OCI-LY7 (cell line): ENCODE data around the gene RNF41. TPM values are rescaled to one million over a fixed set of nuclear protein-coding genes. Genes with fewer than 3 reads are reported as not detected.

Experiments used
- BruUV-seq: library from RNA; stranded (reverse); fragments of 400-500 nt; replicated peaks from 2 replicates; lab custom pipeline; 2021; lab: Mats Ljungman, UMichigan
- CTCF ChIA-PET: fragments of 300-600 bp; sonication (Branson Sonifier 250); formaldehyde crosslinking; loops from one replicate; lab custom pipeline; 2022; ENCODE audit warnings: antibody characterized with exemption; ENCODE audit not compliant: unreplicated experiment; lab: Charles Lee
- POLR2A ChIA-PET: fragments of 300-600 bp; sonication (Branson Sonifier 250); formaldehyde crosslinking; loops from one replicate; lab custom pipeline; 2022; ENCODE audit warnings: antibody characterized with exemption; lab: Charles Lee
- DNase-seq: peaks from one replicate; pipeline ENCODE4 v3.0.0-alpha.2; 2015; ENCODE audit warnings: low spot score
- H2AFZ ChIP-seq: fragments of 200-600 bp; sonication (generic), shearing (Covaris generic); 2 replicates; pipeline ENCODE4 v1.6.1; 2014; ENCODE audit warnings: mild to moderate bottlenecking, antibody characterized with exemption, low read length, moderate library complexity
- H3K27ac ChIP-seq: fragments of 200-600 bp; sonication (generic); 2 replicates; pipeline ENCODE4 v1.5.1; 2014; ENCODE audit warnings: mixed run types, low read depth, mild to moderate bottlenecking, moderate library complexity, low read length, inconsistent platforms; ENCODE audit not compliant: poor library complexity, severe bottlenecking
- H3K36me3 ChIP-seq: fragments of 200-600 bp; sonication (generic); 2 replicates; pipeline ENCODE4 v1.6.1; 2014; ENCODE audit warnings: mild to moderate bottlenecking, antibody characterized with exemption, low read length, moderate library complexity, mixed read lengths; ENCODE audit not compliant: insufficient read depth
- H3K4me1 ChIP-seq: fragments of 200-600 bp; sonication (generic); 2 replicates; pipeline ENCODE4 v1.5.1; 2014; ENCODE audit warnings: mild to moderate bottlenecking, low read length; ENCODE audit not compliant: insufficient read depth, poor library complexity, severe bottlenecking
- H3K4me2 ChIP-seq: fragments of 200-600 bp; sonication (generic); 2 replicates; pipeline ENCODE4 v1.6.1; 2014; ENCODE audit warnings: mild to moderate bottlenecking, low read length
- H3K4me3 ChIP-seq: fragments of 200-600 bp; sonication (generic); 2 replicates; pipeline ENCODE4 v1.5.1; 2014; ENCODE audit warnings: mild to moderate bottlenecking, low read depth, low read length; ENCODE audit not compliant: poor library complexity, severe bottlenecking
- H3K79me2 ChIP-seq: fragments of 200-600 bp; sonication (generic); 2 replicates; pipeline ENCODE4 v1.6.1; 2016; ENCODE audit warnings: low read depth, mild to moderate bottlenecking, low read length, moderate library complexity, mixed read lengths; ENCODE audit not compliant: insufficient read depth
- H3K9me2 ChIP-seq: fragments of 200-600 bp; sonication (generic); 2 replicates; pipeline ENCODE4 v1.6.1; 2016; ENCODE audit warnings: mild to moderate bottlenecking, low read length, mixed read lengths; ENCODE audit not compliant: insufficient read depth
- H3K9me3 ChIP-seq: fragments of 200-600 bp; sonication (generic); 2 replicates; pipeline ENCODE4 v1.6.1; 2014; ENCODE audit warnings: mild to moderate bottlenecking, mixed run types, low read length, mixed read lengths
- H4K20me1 ChIP-seq: fragments of 200-600 bp; sonication (generic); 2 replicates; pipeline ENCODE4 v1.6.1; 2014; ENCODE audit warnings: mild to moderate bottlenecking, antibody characterized with exemption, low read length, moderate library complexity, mixed read lengths; ENCODE audit not compliant: insufficient read depth
- CTCF ChIP-seq: fragments of 200-600 bp; sonication (generic); conservative IDR thresholded peaks from 2 replicates; pipeline ENCODE4 v1.5.1; 2014; ENCODE audit warnings: mild to moderate bottlenecking, antibody characterized with exemption, low read length, moderate library complexity, mixed read lengths
- EZH2phosphoT487 ChIP-seq: fragments of 200-600 bp; sonication (generic); IDR thresholded peaks from 2 replicates; pipeline ENCODE4 v1.6.1; 2018; ENCODE audit warnings: low read depth, borderline replicate concordance, mild to moderate bottlenecking, mixed run types, antibody characterized with exemption, low read length, moderate library complexity, mixed read lengths
- intact Hi-C: fragments of 100-400 bp; cut with micrococcal nuclease; formaldehyde crosslinking; loops from one replicate; pipeline ENCODE4 v1.10.0; 2022; ENCODE audit not compliant: unreplicated experiment
- total RNA-seq, 2 experiments: library from RNA; depleted of rRNA in 1 of 2; stranded (reverse); fragments of >200 nt in 1 of 2; shearing (Covaris generic) in 1 of 2; gene quantifications; 2 replicates each; pipeline ENCODE4 v1.2.3, GENCODE V29; 2014 to 2022

Gene RNF41
- total RNA-seq, 2 experiments from 2014 or later = 43.7 to 76.1 TPM

GRCh38 chr12:56253091-56253490, 31.4 kb upstream of the RNF41 start:
- CTCF ChIA-PET = no interaction called here
- Histone ChIP-seq H3K4me2 (no peak overlapping the region), H2AFZ (no peak overlapping the region), H3K4me3 (no peak overlapping the region), H3K36me3 (peaks cover 77% of the 10 kb centered on the region), H4K20me1 (0 out of 2 replicates have a peak, but pooled peaks cover 5% of the 10 kb centered on the region), H3K9me2 (no peaks in the 10 kb centered on the region), H3K79me2 (peaks cover 17% of the 10 kb centered on the region; the same call in 1 of the 2 replicates), H3K9me3 (no peaks in the 10 kb centered on the region), H3K27ac (no peak overlapping the region), H3K4me1 (peaks cover 11% of the 10 kb centered on the region)
- no peak for TF ChIP-seq EZH2phosphoT487
- no peak for TF ChIP-seq CTCF
- intact Hi-C loops = no loop called here
- DNase-seq = no peak
- no TSS peak for BruUV-seq
- POLR2A ChIA-PET = no interaction called here

DNA sequence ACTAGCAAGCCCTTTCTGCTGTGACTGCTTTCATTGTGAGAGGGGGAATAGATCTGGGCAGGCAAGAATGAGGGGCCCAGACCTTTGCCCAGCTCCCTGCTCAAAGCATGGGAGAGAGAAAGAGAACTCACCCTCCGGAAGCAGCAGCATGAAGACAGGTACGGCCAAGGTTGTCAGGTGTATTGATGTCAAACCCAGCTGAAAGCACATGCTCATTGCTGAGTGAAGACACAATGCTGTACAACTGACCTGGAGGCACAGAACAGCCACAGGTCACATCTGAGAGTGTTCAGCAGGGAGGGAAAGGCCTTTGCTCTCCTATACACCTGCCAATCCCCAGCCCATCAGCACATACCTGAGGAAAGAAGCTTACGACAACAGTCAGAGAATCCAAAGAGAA, 30.9 kb upstream of the RNF41 start:
- no peak overlapping the region for H3K27ac ChIP-seq
- no peak for TF ChIP-seq EZH2phosphoT487
- no peak for TF ChIP-seq CTCF
- ChIA-PET POLR2A (no interaction called here), CTCF (interaction anchor here (0.5 kb wide), 1 partner anchor 14 kb away, joined by 9 read pairs; no protein-coding TSS in a partner anchor)
- no peaks in the 10 kb centered on the region for H3K9me3 ChIP-seq
- no peak overlapping the region for H2AFZ ChIP-seq
- H3K9me2 ChIP-seq = no peaks in the 10 kb centered on the region
- peaks cover 81% of the 10 kb centered on the region for H3K36me3 ChIP-seq
- H4K20me1 ChIP-seq = 0 out of 2 replicates have a peak, but pooled peaks cover 5% of the 10 kb centered on the region
- intact Hi-C loops = no loop called here
- peaks cover 15% of the 10 kb centered on the region; the same call in 1 of the 2 replicates for H3K79me2 ChIP-seq
- DNase-seq = no peak
- no peak overlapping the region for H3K4me3 ChIP-seq
- H3K4me2 ChIP-seq = no peak overlapping the region
- no TSS peak for BruUV-seq
- peaks cover 11% of the 10 kb centered on the region for H3K4me1 ChIP-seq

DNA sequence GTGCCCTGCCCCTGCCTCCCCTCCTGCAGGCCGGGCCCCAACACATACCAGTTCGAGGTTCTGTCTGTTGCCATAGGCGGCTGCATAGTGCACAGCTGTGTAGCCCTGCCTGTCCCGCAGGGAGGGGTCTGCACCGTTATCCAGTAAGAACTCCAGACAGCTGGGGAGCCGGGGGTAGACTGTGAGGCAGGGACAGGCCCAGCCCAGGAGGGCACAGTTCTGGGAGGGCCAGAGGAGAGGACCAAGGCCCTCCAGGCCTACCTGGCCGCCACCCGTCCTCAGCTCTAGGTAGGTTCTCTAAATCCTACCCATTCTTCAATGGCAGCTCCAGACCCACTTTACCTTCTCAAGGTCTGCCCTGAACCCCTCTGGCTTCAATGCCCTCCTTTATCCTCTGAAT, 27.0 kb upstream of the RNF41 start:
- H3K9me3 ChIP-seq = no peaks in the 10 kb centered on the region
- no peak for DNase-seq
- no peak for TF ChIP-seq EZH2phosphoT487
- no peak for TF ChIP-seq CTCF
- peaks cover 79% of the 10 kb centered on the region for H3K36me3 ChIP-seq
- H3K79me2 ChIP-seq = no peaks in the 10 kb centered on the region
- no peaks in the 10 kb centered on the region for H3K9me2 ChIP-seq
- intact Hi-C loops = no loop called here
- H4K20me1 ChIP-seq = no peaks in the 10 kb centered on the region
- ChIA-PET CTCF (interaction anchor here (0.5 kb wide), 1 partner anchor 216 kb away, joined by 4 read pairs; no protein-coding TSS in a partner anchor), POLR2A (interaction anchor here (0.6 kb wide), 1 partner anchor 43 kb away, joined by 4 read pairs; no protein-coding TSS in a partner anchor)
- no peak overlapping the region for H3K27ac ChIP-seq
- no TSS peak for BruUV-seq
- H3K4me1 ChIP-seq = no peaks in the 10 kb centered on the region
- no peak overlapping the region for H3K4me2 ChIP-seq
- no peak overlapping the region for H3K4me3 ChIP-seq
- H2AFZ ChIP-seq = no peak overlapping the region
